ENCODE results near the gene MEOX1.

Gene MEOX1

GRCh38 chr17:43679401-43679800 is 17.7 kb upstream of the MEOX1 start:
- no peak for DNase-seq

GRCh38 chr17:43676471-43676870 is 14.7 kb upstream of the MEOX1 start:
- DNase-seq, result no peak

- no peak for DNase-seq
These were observed 12.7 kb upstream of the MEOX1 start for GRCh38 chr17:43674394-43674793.

- peak; percentile 62 for DNase-seq
These were observed 12.0 kb upstream of the MEOX1 start for GRCh38 chr17:43673516-43674323.

DNA sequence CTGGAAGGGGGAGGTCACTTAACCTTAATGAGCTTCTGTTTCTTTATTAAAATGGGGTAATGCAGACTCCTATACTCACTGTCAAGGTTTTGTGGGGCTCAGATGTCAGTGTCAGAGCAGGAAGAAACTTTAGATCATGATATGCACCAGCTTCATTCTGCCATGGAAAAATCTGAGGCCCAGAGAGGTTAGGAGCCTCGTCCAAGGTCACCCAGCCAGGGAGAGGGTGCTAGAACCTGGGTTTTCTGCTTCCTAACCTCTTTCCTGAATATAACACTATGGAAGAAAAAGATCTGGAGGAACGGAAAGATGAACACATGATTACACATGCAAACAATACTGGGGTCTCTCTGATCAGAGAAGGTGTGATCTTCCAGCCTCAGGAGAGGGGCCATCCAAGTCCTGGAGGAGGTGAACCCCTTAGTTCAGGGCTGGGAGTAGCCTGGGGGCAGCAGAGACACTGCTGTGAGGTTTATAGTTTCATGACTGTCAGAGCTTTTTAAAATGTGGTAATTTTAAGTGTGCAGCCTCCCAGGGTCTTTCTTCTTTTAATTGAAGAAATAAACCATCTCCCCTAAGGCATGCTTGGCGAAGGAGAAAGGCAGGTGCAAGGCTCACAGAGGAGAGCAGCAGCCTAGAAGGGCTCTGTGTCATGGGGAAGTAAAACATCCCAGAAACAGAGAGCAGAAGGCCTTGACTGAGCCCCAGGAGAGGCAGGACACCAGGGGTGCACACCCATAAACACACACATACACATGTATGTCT is 10.2 kb upstream of the MEOX1 start:
- DNase-seq, result no peak

DNA sequence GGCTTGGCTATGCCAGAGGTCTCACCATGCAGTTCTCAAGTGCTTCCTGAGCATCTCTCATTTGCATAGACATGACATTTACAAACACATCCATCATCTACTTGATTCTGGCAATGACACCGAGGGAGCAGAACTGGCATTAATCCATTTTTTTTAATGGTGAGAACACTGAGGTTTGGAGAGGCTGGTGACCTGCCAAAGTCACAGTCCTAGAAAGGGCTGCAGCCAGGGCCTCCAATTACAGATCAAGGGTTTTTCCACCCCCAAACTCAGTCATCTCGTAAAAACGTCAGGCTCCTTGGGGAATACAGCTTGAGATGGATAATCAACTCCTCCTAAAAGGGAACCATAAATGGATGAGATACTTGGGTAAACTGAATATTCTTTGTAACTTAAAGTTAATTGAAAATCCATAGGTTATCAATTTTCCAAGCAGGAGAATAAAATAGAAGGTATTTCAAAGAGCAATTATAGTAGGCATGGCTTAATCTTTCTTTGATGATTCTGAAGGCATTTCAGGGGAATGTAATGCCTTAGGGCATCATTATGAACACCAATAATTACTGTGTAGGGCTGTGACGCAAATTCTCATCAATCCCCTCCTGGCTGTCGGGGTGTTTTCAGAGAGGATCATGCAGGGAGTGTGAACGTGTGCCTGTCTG is 9.4 kb upstream of the MEOX1 start:
- DNase-seq, result no peak

DNA sequence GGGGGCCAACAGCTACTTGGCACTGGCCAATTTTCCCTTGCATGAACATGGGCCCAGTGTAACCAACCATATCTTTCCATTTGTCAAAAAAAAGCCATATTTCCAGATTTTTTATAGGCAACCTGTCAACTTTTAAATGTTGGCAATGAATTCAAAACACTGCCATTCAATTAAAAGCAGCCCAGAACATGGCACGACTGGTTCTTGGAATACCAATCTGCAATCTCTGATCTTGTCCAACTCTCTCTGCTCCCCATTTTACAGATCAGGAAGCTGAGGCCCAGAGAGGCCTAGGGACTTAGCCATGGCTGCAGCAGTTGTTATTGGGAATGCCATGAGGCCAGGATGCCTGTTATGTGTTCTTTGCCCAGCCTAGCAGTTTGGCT is 8.9 kb upstream of the MEOX1 start:
- DNase-seq, result no peak

DNA sequence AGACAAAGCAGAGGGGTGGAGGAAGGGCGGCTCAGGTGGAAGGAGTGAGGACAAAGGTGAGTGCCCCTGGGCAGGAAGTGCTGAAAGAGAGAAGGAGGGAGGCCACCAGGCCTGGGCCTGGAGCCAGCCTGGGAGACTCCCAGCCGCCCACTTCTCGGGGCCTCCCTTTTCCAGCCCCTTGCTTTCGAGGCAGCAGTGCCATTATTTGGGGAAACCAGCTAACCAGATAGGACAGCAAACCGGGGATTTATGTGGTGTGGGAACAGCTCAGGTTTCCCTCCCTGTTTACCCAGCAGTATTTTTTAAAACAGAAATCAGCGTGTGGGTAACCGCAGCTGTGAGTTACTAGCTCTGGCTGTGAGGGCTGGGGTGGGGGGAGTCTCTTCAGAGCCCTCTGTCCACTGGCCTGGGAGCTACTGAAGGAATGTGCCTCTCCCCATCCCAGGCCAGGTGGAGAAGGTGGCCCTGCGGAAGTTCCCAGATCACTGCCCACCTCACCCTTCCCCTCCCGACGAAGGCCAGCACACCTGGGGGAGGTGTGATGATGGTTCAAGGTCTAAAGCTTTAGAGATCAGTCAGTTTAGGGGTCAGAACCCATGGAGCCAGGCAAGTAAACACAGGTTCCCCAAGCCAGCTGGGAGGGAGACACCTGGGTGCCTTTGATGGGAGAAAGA is 8.4 kb upstream of the MEOX1 start:
- DNase-seq, result no peak

DNA sequence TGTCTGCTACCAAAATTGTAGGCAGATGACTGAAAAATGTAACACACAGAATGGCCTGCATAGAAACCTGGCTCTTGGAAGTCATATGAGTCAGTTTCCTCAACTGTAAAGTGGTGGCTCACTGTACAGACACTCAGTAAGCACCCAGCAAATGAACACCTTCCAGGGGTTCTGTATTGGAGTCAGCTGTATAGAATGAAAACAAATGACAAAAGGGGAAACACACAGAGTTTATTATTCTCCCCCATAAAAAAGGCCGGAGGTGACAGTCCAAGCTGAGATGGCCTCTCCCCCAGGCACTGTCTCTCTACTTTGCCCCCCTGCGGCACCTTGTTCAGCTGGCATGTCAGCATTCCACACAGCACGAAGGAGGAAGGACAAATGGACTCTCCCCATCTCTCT is 6.2 kb upstream of the MEOX1 start:
- no peak for DNase-seq

DNA sequence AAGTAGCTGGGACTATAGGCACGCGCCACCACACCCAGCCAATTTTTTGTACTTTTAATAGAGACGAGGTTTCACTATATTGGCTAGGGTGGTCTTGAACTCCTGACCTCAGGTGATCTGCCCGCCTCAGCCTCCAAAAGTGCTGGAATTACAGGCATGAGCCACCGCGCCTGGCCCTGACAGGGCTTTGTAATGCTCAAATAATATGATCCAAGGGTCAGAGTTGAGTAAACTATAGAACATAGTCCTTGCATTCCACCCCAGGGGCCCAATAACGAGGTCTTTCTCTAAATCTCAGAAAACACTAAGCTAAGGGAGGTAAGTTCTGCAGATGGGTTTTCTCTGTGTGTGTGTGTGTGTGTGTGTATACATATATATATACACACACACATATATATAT is 5.8 kb upstream of the MEOX1 start:
- DNase-seq, result no peak

GRCh38 chr17:43665937-43666236 is 4.2 kb upstream of the MEOX1 start:
- DNase-seq, result no peak

GRCh38 chr17:43665084-43665936 is 3.6 kb upstream of the MEOX1 start:
- DNase-seq, result no peak

DNA sequence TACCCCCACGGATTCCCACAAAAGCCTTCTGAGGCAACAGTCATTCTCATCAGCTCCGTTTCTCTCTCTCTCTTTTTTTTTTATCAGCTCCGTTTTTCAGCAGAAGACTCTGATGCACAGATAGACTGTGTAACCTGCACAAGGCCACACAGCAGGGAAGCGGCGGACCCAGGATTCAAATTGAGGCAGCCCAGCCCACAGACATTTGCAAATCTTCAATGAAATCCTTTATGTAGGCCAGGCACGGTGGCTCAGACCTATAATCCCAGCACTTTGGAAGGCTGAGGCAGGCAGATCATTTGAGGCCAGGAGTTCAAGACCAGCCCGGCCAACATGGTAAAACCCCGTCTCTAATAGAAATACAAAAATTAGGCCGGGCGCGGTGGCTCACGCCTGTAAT is 2.4 kb upstream of the MEOX1 start:
- DNase-seq, result no peak

DNA sequence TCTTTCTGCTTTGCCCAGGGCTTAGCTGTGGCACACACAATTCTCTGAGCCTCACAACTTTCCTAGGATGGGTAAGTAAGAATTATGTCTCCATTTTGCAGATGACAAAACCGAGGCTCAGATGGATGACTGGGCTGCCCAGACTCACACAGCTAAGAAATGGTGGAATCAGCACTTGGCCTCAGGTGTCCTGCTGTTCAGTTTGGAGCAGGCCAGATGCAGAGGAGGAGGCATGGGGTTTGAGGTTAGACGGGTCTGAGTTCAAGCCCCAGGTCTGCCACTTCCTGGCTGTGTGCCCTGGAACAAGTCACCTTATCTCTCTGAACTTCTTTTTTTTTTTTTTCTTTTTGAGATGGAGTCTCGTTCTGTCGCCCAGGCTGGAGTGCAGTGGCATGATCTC is 1.7 kb upstream of the MEOX1 start:
- DNase-seq, result no peak

GRCh38 chr17:43662413-43663141 is 855 bp upstream of the MEOX1 start:
- peak; percentile 11 for DNase-seq

GRCh38 chr17:43660816-43661493 is 767 bp downstream of the MEOX1 start:
- DNase-seq, result no peak

DNA sequence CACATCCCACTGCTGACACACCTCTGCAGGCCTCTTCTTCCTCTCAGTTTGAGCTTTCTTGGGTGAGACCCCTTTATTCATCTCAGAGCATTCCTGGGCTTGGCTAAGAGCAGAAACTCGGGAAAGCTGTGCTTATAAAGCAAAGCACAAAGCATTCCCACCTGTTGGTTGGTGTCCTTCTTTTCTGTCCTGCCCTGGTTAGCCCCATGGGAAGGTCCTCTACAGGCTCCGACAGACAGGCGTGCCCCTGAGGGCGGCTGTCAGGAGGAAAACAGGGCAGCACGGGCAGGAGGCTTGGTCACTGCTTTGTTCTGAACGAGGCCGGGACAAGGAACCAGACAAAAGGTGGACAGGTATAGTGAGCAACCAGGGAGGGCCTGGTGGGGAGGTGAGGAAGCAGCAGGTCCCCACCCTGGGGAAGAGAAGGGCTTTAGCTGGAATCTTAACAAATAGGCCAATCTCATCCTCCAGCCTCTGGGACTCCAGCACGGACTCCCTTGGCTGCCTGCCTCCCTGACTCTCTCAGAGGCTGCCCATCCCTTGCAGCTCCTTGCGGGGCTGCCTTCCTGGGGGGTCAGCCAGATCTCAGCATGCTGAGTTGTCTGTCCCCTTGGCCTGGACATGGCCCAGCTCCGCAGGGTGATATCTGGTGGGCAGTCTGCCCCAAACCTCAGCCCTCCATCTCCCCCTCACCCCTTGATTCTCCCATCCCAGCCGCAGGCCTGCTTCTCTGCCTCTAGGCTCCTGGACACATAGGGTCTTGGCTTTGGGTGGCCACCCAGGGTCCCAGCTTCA is 1.7 kb downstream of the MEOX1 start:
- no peak for DNase-seq

DNA sequence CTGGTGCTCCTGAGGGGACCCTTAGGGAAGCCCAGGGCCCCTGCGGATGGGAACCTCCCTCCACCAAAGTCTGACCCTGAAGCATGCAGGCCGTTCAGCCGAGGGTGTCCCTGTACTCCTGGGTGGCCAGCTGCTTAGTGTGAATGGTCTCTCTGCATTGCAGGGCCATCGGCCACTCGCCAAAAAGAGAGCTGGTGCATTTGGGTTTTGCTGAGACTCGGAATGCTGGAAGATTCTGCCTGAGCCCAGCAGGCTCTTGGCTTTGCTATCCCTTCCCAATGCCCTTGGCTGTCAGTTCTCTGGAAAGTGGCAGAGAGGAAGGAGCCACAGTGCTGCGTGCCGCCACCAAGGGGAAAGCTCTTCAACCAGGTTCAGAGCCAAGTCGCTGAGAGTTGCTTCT is 2.8 kb downstream of the MEOX1 start:
- no peak for DNase-seq

DNA sequence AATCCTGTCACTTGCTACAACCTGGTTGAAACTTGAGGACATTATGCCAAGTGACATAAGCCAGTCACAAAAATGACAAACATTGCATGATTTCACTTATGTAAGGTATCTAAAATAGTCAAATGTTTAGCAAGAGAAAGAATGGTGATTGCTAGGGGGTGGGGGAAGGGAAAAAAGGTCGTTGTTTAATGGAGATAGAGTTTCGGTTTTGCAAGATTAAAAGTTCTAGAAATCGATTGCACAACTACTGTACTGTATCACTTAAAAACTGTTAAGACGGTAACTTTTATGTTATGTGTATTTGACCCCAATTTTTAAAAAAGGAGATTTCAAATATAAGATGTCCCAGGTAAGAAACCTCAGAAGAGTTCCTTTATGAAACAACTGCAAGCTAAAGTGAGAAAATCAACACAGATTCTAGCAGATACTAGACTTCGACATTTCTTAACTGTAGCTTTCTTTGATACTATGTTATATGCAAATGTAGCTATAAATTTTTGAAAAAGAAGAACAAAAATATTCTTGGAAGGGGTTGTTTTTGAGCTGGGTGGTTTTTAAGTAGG is 5.9 kb downstream of the MEOX1 start:
- peak; percentile 15 for DNase-seq

DNA sequence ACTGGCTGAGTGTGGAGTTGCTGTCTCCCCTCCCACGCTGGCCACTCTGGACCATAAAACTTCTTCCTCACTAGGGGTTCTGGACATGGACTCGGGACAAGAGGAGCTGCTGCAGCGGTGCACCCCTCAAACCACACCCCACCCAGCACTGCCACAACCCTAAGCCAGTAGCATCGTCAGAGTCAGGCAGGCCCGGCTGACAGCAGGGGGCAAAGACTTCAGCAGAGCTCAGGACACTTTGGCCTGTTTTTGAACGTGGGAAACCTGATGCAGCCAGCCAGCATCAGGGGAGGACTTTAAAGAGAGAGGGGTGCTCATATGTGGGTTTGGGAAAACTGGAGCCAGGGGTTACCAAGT is 9.6 kb downstream of the MEOX1 start:
- no peak for DNase-seq
